NT2/D1 (cell line): ENCODE data around the gene PLCH1.

Source experiments
- SUZ12 ChIP-seq: IDR thresholded peaks from 2 replicates; pipeline ENCODE4 v1.6.1; 2011; ENCODE audit not compliant: insufficient read length, insufficient read depth; ENCODE audit errors: extremely low read depth
- YY1 ChIP-seq: IDR thresholded peaks from 2 replicates; pipeline ENCODE4 v1.6.1; 2011; ENCODE audit not compliant: insufficient read length, insufficient read depth

DNA sequence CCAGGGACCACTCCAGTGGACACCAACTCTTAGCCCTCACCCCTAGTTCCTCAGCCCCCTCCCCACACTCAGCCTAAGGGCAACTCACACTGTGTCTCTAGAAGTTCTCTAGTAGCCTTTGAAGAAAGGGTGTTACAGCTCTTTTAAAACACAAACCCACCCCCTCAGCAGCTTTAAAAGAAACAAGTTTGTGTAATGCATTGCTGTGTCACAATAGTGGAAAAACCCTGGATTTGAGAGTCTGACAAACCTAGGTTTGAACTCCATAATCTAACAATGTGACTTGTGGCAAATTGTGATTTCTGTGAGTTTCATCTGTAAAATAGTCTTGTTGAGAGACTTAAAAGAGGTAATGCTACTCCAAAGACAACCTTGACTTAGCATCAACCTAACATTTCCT, 54.0 kb downstream of the PLCH1 start:
- TF ChIP-seq SUZ12 (no peak), YY1 (no peak)
